GM19193 (cell line): Measurements from ENCODE around the gene ZNF564.
A peak's percentile ranks its signal among the peaks of the same experiment; 100 is the strongest.

Source experiments
- POLR2A ChIP-seq: IDR thresholded peaks from 4 replicates; pipeline ENCODE4 v1.6.1; 2011; ENCODE audit not compliant: insufficient read depth, insufficient read length; ENCODE audit errors: extremely low read depth

ZNF564 gene

DNA sequence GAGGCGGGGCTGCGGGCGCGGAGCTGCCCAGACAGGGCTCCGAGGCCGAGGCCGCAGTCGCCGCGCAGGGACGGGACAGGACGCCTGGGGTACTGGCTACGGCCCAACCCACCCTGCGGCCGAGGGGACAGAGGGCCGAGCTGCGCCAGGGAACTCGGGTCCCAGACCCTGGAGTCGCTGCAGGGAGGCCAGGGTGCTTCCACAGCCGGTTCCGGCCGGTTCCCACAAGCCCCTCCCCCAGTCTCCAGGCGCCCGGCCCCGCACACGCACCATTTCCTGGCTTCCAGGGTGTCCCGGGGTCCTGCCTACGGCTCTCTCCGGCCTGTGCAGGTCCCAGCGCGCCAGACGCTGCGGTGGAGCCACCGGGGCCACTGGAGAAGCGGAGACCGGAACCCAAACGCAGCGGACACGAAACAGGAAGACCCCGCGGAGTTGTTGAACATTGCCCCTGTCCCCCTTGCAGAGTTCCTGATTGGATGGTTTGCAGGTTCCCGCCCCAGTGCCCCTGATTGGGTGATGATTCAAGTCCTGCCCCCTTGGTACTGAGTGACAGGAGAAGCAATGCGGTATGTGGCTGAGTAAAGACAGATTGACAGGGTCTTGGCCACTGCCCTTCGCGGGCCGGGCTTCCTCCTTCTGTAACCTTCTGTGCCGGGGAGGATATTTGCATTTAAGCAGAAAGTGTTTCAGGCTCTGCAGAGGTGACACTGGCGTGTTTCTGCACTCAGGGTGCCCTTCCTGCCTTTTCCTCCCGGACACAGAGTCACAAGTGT lies at the start of gene ZNF564:
Gene ZNF564 (minus strand): TSS at position 423 of the 773 bp plus-strand sequence. CDS start 150 bp downstream, at position 273.
- TF ChIP-seq POLR2A, result peak; percentile 93

DNA sequence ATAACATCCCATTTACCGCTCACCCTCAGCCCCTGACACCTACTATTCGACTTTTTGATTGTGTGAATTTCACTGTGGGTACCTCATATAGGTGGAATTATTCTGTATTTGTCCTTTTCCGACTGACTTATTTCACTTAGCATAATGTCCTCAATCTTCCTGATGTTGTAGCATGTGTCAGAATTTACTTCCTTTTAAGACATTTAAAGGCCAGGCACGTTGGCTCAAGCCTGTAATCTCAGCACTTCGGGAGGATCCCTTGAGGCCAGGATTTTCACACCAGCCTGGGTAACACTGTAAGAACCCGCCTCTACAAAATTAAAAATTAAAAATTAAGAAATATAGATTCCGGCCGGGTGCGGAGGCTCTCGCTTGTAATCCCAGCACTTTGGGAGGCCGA lies 46.3 kb upstream of the ZNF564 start:
- no peak for TF ChIP-seq POLR2A

DNA sequence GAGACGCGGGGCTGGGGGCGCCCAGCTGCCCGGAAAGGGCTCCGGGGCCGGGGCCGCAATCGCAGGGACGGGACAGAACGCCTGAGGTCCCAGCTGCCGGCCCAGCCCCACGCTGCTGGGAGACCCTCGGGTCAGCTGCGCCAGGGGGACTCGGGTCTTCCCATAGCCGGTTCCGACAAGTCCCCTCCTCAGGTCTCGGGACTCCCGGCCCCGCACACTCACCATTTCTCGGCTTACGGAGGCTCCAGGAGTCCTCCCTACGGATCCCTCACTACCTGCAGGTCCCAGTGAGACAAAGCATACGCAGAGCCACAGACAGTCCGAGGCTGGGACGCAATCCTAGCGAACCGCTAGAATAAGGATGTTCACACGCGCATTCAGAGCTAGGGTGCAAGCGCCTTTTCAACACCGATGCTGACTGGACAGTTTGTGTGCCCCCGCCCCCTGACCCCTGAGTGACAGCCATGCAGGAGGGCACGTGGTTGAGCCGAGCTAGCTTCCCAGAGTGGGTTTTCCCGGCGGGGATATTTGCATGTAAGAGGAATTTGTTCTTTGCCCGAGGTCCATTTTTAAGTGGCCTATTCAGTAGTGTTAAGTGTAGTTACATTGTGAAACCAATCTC lies 45.8 kb upstream of the ZNF564 start:
- no peak for TF ChIP-seq POLR2A

DNA sequence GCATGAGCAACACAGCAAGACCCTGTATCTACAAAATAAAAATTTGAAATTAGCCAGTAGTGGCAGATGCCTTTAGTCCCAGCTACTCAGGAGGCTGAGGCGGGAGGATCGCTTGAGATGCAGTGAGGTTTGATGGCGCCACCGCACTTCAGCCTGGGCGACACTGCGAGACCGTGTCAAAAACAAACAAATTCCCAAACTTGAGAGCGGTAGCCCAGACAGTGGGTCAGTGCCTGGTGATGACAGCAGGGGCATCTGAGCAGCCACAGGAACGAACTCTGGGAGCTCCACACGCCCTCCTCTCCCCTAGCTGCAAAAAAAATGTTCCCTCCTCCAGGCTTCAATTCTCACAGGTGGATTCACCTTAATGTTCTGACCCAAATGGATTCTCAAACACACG lies 45.2 kb upstream of the ZNF564 start:
- TF ChIP-seq POLR2A, result no peak

DNA sequence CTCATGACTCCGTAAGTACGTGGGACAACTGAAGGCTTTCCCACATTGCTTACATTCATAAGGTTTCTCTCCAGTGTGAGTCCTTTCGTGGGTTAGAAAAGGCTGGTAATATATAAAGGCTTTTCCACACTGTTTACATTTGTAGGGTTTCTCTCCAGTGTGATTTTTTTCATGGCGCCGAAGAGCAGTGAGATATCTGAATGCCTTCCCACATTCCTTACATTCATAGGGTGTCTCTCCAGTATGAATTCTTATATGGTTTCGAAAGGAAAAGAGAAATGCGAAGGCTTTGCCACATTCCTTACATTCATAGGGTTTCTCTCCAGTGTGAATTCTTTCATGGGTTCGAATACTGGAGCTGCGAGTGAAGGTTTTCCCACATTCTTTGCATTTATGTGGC lies 29.8 kb upstream of the ZNF564 start:
- TF ChIP-seq POLR2A, result no peak

DNA sequence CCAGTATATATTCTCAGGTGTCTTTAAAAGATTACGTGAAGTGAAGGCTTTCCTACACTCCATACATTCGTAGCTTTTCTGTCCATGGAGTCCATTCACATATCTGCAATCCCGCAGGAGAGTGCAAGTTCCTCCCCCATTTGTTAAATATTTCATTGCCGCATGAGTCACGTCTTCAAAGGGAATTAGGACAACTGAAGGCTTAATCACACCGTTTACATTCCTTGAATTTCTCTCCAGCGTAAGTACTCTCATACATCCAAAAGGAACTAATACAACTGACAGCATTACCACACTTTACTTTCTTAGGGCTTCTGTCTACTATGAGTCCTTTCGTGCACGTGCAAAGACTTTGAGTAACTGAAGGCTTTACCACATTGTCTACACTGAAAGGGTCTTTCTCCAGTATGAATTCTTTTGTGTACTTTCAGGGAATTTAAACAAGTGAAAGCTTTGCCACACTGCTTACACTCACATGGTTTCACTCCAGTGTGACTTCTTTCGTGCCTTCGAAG lies 29.0 kb upstream of the ZNF564 start:
- no peak for TF ChIP-seq POLR2A

DNA sequence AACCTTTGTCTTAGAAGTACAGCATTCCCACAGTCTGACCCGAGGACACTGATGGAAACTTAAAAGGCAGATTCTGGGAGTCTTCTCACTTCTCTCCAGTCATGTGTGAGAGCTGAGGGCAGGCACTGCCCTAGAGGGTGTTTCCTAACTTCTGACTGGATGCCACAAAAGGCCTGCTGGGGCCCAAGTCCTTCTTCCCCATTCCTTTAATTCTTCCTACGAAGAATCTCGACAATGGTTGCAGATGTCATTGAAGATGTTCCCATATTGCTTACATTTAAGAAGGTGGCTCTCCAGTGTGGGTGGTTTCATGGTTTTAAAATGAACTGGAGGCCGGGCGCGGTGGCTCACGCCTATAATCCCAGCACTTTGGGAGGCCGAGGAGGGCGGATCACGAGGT lies 27.4 kb upstream of the ZNF564 start:
- TF ChIP-seq POLR2A, result no peak

DNA sequence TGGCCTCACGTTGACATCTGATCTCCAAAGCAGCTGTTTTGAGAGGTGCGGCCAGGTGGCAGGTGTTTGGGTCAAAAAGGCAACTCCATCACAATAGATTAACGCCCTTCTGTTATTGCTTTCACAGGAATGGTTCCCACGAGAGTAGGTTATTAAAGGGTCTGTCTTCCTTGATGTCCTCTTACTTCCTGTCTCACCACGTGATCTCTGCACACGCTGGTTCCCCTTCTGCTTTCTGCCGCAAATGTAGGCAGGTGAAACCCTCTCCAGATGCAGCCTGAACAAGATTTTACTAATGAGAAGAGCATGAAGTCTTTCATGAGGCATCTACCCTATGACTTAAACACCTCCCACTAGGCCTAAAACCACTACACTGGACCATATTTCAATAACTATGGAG lies 22.8 kb upstream of the ZNF564 start:
- TF ChIP-seq POLR2A, result no peak

DNA sequence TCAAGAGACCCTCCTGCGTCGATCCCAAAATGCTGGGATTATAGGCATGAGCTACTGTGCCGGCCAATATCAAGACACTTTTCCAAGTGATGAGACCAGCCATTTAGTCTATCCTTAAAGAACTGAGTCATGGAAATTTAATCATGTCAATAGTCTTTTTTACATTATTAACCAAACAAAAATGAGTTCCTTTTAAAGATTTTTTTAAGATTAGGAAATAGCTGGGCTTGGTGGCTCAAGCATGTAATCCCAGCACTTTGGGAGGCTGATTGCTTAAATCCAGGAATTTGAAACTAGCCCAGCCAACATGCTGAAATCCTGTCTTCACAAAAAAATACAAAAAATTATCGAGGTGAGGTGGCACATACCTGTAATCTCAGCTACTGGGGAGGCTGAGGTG lies 16.7 kb upstream of the ZNF564 start:
- no peak for TF ChIP-seq POLR2A

DNA sequence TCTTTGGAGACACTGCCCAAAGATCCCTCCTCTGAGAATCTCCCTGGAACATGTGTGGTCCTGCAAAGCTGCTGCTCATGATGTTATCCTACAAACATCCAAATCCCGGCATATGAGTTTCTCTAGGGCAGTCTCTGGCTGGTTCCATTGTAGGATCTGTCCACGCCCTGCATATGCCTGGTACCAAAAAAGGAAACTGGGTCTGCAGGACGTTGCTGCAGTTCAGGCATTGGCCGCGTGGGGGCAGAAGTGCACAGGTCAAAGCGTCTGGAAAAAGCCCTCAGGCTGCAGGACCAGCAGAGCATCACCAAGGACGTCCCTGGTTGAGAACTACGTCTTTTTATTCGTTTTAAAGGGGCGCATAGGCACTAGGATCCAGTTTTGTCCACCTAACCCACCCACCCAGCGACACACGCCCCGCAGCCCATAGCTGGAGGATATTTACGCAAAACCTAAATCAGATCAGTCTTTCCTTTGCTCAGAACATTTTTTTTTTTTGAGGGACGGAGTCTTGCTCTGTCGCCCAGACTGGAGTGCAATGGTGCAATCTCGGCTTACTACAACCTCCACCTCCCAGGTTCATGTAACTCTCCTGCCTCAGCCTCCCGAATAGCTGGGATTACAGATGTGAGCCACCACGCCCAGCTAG lies 12.9 kb upstream of the ZNF564 start:
- no peak for TF ChIP-seq POLR2A

DNA sequence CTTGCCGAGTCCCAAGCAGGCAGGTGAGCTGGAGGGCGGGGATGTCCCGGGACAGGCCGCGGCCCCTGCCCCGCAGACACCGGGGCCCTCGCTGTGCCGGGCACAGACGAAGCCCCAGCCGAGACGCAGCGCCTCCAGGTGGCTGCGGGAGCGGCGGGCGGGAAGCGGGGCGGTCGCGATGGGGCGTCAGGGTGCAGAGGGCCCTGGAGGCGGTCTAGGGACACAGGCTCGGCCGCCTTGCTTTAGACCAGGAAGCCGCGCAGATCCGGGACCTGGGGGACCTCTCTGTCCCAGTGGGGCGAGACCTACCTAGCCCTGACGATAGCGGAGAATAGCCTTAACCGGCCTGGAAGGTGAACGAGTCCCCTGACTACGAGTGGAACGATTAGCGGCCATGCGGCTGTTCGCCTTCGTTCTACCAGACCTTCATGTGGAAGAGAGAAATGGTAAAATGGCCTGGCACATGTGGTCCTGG lies 4.2 kb upstream of the ZNF564 start:
- TF ChIP-seq POLR2A, result no peak

DNA sequence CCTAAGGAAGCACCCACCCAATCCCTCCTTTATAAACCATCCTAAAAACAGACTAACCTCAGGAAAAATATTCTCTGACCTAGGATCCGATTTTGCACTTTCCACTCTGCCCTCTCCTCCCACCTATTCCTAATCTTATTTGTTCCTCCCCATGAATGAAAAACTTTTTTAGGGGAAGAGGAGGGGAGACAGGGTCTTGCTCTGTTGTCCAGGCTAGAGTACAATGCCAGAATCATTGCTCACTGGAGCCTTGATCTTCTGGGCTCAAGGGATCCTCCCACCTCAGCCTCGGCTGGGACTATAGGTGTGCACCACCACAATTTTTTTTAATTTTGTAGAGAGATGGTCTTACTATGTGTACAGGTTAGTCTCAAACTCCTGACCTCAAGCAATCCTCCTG lies 4.4 kb downstream of the ZNF564 start:
- TF ChIP-seq POLR2A, result no peak

DNA sequence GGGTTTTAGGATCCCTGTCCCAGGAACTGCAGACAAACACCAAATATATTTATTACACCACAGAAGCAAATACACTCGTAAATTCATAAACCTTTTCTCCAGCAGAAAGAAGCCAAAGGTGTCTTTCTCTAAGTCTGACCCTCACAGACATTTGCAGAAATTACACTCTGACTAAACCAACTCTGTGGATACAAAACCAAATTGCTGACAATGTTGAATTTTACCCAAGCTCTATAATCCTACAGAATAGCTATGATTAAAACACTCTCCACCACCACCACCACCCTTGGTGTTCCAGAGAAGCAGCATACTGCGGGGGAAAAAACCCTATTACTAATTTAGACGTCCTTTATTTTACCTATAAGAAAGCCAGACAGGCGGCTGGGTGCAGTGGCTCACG lies 5.2 kb downstream of the ZNF564 start:
- TF ChIP-seq POLR2A, result no peak

DNA sequence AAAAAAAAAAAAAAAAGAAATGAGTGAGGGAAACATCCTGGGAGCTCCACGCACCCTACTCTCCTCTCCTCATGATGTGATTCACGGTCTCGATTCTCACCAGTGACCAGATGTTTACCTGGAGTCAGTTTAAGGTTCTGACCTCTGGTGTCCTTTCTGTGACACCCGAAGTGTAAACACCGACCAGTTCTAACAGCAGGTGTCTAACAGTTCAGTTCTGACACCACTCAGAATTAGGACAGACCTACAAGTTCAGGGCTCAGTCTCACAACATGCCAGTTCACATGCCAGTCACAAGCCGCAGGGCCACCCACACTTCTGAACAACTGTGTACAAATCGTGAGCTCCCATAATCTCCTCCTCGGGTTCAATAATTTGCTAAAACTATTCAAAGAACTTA lies 6.0 kb downstream of the ZNF564 start:
- TF ChIP-seq POLR2A, result no peak

DNA sequence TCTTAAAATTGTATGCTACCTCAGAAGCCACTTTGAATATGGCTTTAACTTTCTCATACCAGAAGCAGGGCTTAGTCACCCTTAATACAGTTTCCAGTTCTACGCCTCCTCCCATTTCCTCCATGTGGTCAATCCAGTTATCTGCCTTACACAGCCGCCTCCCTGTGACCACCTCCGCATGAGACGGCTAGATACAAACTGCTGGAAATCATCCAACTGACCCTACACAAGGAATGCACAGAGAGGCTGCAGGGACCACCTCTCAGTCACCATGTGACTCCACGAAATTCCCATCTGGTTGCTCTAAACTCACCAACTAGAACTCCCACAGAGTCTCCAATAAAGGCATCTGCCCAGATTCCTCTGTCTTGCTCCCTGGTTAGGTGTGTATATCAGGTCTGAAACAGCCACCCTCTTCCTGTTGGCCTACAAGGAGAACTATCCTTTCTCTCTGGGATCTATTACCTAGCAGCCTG lies 6.8 kb downstream of the ZNF564 start:
- TF ChIP-seq POLR2A, result no peak
